ENCODE results near the gene COX6A2.

COX6A2 gene

DNA sequence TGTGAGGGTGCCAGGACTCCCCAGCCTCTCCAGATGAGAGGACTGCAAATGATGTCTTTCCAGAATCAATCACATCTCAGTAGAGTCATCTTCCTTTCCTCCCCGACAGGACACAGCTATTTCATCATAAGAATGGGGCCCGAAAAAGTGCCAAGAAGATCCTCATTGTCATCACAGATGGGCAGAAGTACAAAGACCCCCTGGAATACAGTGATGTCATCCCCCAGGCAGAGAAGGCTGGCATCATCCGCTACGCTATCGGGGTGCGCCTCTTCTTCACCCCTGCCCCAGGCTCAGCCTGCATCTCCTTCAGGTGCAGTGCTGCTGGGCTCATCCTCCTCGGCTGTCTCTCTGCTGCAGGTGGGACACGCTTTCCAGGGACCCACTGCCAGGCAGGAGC is 20.8 kb downstream of the COX6A2 start:
- DNase-seq = no peak

DNA sequence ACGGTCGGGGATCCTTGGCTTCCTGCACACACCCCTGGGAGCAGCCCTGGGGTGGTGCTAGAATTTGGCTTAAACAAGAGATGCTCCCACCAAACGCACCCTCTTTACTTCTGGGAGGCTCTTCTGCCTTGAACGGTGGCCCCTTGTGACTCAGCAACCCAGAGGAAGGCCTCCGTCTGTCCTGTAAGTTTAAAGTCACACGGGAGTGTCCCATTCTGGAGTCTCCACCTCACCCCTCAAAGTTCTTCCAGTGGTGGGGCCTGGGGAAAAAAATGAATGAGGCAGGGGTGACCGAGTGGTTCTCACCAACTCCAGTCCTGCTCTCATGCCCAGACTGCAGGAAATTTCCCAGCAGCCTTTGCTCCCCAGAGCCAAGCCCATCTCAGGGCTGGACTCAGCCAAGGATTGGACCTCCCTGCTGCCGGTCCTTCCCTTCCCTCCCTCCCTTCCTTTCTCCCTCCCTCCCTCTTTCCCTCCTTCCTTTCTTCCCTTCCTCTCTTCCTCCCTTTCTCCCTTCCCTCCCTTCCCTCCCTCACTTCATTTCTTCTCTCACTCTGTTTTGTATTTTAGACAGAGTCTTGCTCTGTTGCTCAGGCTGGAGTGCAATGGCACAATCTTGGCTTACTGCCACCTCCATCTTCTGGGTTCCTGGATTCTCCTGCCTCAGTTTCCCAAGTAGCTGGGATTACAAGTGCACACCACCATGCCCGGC is 23.7 kb downstream of the COX6A2 start:
- no peak for DNase-seq

DNA sequence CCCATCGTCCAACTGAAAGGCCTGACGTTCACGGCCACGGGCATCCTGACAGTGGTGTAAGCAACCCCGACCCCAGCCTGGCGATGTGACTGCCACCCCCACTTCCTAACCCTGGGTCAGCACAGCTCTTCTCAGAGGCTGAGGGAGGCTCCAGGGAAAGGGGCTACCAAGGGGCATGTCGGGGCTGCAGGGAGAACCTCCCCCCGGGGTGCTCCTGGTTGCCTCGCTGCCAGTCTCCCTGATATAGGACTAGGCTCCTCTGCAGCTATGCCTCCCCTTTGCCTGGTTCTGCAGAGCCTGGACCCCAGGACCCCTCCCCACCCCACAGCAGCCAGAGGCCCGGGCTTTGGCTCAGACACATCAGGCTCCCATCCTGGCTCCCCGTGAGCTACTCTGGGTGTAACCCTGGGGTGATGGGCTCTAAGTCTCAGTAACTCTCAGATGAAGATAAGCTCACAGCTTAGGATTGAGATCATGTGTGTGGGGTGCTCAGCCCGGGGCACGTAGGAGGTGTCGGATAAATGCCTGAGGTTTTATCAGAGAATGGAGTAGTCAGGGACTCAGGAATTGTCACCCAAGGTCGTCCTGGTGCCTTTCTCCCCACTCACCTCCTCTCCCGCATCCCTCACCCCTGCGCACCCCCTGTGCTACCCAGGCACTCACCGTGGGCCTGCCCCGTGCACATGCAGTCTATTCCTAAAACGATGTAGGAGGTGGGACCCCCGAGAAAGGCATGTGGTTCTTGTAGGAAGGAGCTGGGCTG is 24.4 kb downstream of the COX6A2 start:
- DNase-seq = no peak

- DNase-seq = no peak
These were observed 25.5 kb downstream of the COX6A2 start for GRCh38 chr16:31402687-31403086.

- no peak for DNase-seq
These were observed 26.7 kb downstream of the COX6A2 start for GRCh38 chr16:31401436-31401835.

GRCh38 chr16:31400191-31400590 is 28.0 kb downstream of the COX6A2 start:
- DNase-seq = no peak

DNA sequence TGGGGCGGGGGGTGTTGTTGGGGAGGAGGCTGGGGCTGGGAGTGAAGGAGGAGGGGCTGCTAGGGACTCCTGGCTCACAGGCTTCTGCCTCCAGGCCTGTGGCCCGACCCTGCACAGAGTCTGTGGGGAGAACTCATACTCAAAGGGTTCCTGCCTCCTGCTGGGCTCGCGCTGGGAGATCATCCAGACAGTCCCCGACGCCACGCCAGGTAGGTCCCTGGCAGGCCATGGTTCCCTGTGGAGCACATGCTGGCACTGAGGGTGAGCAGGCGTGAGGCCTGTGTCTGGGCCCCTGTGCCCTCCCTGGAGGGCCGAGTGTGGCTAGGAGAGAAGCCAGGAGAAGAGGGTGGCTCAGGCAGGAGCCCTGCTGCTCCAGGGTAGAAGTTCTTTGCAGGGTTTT is 30.5 kb downstream of the COX6A2 start:
- no peak for DNase-seq

- no peak for DNase-seq
These were observed 31.0 kb downstream of the COX6A2 start for GRCh38 chr16:31397096-31397660.

GRCh38 chr16:31395647-31396046 is 32.5 kb downstream of the COX6A2 start:
- no peak for DNase-seq

DNA sequence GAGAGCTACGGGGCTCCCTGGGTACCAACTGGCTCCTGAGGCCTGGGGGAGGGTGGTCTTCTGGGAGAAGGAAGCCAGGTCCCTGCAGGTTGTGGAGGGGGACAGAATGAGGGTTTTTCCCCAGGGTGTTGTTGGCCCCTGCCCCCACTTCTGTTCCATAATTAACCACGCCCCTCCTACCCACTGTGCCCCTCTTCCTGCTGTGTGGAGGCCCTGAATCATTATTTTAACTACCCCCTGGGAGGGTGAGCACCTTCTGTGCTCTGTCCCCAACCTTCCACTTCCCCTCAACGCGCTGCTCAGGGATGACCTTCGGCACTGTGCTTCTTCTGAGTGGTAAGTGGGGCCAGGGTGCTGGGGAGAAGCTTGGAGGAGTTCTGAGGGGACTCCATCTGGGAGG is 35.1 kb downstream of the COX6A2 start, which contains the start of gene ITGAD:
ITGAD (plus strand) TSS at position 280 of the 400 bp plus-strand sequence; CDS start at position 306, 26 bp downstream.
- no peak for DNase-seq

DNA sequence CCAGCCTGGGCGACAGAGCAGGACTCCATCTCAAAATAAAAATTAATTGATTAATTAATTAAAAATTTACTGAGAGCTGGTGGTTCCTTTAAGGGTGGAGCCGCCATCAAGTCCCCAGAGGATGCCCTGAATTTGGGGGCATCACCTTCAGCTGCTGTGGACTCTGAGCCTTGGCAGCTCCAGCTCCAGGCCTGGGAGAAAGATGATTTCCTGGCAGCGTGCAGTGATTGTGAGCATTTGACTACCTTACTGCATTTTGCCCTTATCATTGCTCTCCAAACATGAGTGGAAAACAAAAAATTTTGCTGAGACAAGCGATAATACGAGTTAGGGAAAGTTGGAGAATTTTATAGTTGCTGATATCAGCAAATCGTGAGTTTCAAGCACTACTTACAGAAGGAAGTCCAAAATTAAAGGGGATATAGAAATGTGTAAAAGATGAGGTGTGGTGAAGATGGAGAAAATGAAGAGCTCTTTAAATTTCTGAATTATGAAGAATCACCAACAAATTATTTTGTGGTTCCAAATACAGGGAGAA is 37.6 kb downstream of the COX6A2 start:
- DNase-seq = no peak

DNA sequence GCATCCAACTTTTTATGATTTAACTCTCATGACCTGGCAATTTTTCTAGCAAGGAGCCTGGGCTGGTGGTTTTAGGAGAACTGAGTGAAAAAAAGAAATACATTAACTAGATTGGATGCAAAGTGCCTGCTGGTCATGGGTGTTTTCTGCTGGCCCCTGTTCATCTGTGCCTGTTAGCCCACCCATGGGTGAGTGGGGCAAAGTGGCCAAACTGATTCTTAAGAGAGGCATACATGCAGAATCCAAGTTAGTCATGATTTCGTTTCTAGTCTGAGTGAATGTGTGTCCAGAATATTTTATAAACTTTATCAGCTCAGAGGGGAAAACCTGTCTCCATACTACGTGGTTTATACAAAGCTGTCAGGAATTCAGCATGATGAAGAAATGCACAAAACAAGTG is 39.6 kb downstream of the COX6A2 start:
- DNase-seq = no peak

GRCh38 chr16:31386157-31386984 is 41.8 kb downstream of the COX6A2 start:
- no peak for DNase-seq

DNA sequence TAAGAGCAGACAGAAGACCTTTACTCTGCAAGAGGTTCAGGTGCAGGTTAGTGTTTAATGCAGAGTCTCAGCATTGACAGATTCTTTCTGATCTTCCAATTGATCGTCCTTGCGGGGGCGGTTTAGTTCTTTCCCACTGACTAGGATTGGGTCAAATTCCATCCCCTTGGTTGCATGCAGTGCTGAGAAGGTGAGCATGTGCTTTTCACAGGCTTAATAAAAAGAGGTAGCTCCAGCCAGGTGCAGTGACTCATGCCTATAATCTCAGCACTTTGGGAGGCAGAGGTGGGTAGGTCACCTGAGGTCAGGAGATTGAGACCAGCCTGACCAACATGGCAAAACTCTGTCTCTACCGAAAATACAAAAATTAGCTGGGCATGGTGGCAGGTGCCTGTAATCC is 42.5 kb downstream of the COX6A2 start:
- DNase-seq = no peak

- peak; percentile 85 for DNase-seq
These were observed 45.5 kb downstream of the COX6A2 start for GRCh38 chr16:31382485-31383161.

- DNase-seq = no peak
These were observed 48.0 kb downstream of the COX6A2 start for GRCh38 chr16:31380201-31380600.

Data from activated CD8-positive, alpha-beta memory T cell treated with anti-CD3 and anti-CD28 coated beads, Interleukin-2, amount 50 U/mL, for 48 hours (primary cell).